HepG2 (cell line): ENCODE measurements around the gene PSMA7. TPM values are rescaled to one million over a fixed set of nuclear protein-coding genes. Genes with fewer than 3 reads are reported as not detected.

Experiments used
- CENPBD1 ChIP-seq: sonication (generic); formaldehyde crosslinking; IDR thresholded peaks from 2 replicates; pipeline ENCODE4 v1.8.0; 2022; ENCODE audit warnings: missing genetic modification reagents, low read depth, mild to moderate bottlenecking, borderline replicate concordance
- EP300 ChIP-seq, 3 experiments: sonication (generic) in 1 of 3; formaldehyde crosslinking in 1 of 3; IDR thresholded peaks; 2 replicates each; pipeline versions ENCODE4 v1.5.1 to v1.6.1; 2011 to 2020; ENCODE audit warnings: low read depth in 2 of 3, low read length in 2 of 3, borderline replicate concordance in 1 of 3, improper control_type of control experiment in 1 of 3, mild to moderate bottlenecking in 1 of 3, missing genetic modification reagents in 1 of 3, moderate library complexity in 1 of 3
- HMG20A ChIP-seq: IDR thresholded peaks from 2 replicates; pipeline ENCODE4 v1.6.1; 2016; ENCODE audit warnings: borderline replicate concordance
- MED1 ChIP-seq: sonication (generic); formaldehyde crosslinking; IDR thresholded peaks from 2 replicates; pipeline ENCODE4 v1.4.0; 2020; ENCODE audit warnings: missing genetic modification reagents
- MYNN ChIP-seq: sonication (generic); formaldehyde crosslinking; IDR thresholded peaks from 2 replicates; pipeline ENCODE4 v1.4.0; 2020; ENCODE audit warnings: mild to moderate bottlenecking, low read depth, missing genetic modification reagents
- REL ChIP-seq: sonication (generic); formaldehyde crosslinking; conservative IDR thresholded peaks from 2 replicates; pipeline ENCODE4 v1.8.0; 2022; ENCODE audit warnings: mild to moderate bottlenecking, missing genetic modification reagents, moderate library complexity
- ZHX2 ChIP-seq, 2 experiments: sonication (generic) in 1 of 2; formaldehyde crosslinking in 1 of 2; IDR thresholded peaks; 2 replicates each; pipeline versions ENCODE4 v1.6.1 to v1.9.0; 2014 to 2022; ENCODE audit warnings: antibody characterized with exemption in 1 of 2, borderline replicate concordance in 1 of 2, inconsistent platforms in 1 of 2, low read depth in 1 of 2, missing genetic modification reagents in 1 of 2
- ZNF234 ChIP-seq: sonication (generic); formaldehyde crosslinking; conservative IDR thresholded peaks from 2 replicates; pipeline ENCODE4 v1.5.1; 2020; ENCODE audit warnings: mild to moderate bottlenecking, missing genetic modification reagents
- ZNF343 ChIP-seq: sonication (generic); formaldehyde crosslinking; IDR thresholded peaks from 2 replicates; pipeline ENCODE4 v1.4.0; 2020; ENCODE audit warnings: mild to moderate bottlenecking, missing genetic modification reagents
- ZNF549 ChIP-seq: sonication (generic); formaldehyde crosslinking; IDR thresholded peaks from 2 replicates; pipeline ENCODE4 v1.5.0; 2020; ENCODE audit warnings: missing genetic modification reagents
- ZNF713 ChIP-seq: sonication (generic); formaldehyde crosslinking; IDR thresholded peaks from 2 replicates; pipeline ENCODE4 v1.4.0; 2020; ENCODE audit warnings: mild to moderate bottlenecking, missing genetic modification reagents
- ZNF841 ChIP-seq: sonication (generic); formaldehyde crosslinking; IDR thresholded peaks from 2 replicates; pipeline ENCODE4 v1.8.1; 2023; ENCODE audit warnings: missing genetic modification reagents, borderline replicate concordance
- polyA plus RNA-seq, 8 experiments: library from polyadenylated mRNA; depleted of rRNA in 3 of 8; stranded (reverse) in 7 of 8; unstranded in 1 of 8; fragments of >200 nt; fragmentation: Illumina TruSeq in 4 of 8; extraction: Trizol in 4 of 8; gene quantifications; 2 replicates each; pipeline versions ENCODE4 v1.2.1 to v1.2.3, GENCODE V29; 2011 to 2016; ENCODE audit warnings: low read depth in 4 of 8, missing spikeins in 1 of 8, mixed read lengths in 1 of 8; ENCODE audit not compliant: insufficient read depth in 1 of 8
- total RNA-seq, 5 experiments: library from RNA; depleted of rRNA; stranded (reverse); fragments of >200 nt; fragmentation: Illumina TruSeq; extraction: Trizol; gene quantifications; 2 replicates each; pipeline ENCODE4 v1.2.3, GENCODE V29; 2016; ENCODE audit warnings: low read depth in 1 of 5
- TF ChIP-seq, protein P1 (sequence below): sonication (generic); formaldehyde crosslinking; IDR thresholded peaks from 2 replicates; pipeline ENCODE4 v1.4.0; 2020; ENCODE audit warnings: missing genetic modification reagents, borderline replicate concordance
- TF ChIP-seq, protein P2 (sequence below): sonication (generic); formaldehyde crosslinking; IDR thresholded peaks from 2 replicates; pipeline ENCODE4 v1.5.0; 2020; ENCODE audit warnings: missing genetic modification reagents

The PSMA7 gene
- total and polyA plus RNA-seq, 2 of the 13 experiments (the other 11 are each of a cell fraction or from before 2014, with no cell fraction given) = 531 to 631 TPM

- TF ChIP-seq, protein P1, sequence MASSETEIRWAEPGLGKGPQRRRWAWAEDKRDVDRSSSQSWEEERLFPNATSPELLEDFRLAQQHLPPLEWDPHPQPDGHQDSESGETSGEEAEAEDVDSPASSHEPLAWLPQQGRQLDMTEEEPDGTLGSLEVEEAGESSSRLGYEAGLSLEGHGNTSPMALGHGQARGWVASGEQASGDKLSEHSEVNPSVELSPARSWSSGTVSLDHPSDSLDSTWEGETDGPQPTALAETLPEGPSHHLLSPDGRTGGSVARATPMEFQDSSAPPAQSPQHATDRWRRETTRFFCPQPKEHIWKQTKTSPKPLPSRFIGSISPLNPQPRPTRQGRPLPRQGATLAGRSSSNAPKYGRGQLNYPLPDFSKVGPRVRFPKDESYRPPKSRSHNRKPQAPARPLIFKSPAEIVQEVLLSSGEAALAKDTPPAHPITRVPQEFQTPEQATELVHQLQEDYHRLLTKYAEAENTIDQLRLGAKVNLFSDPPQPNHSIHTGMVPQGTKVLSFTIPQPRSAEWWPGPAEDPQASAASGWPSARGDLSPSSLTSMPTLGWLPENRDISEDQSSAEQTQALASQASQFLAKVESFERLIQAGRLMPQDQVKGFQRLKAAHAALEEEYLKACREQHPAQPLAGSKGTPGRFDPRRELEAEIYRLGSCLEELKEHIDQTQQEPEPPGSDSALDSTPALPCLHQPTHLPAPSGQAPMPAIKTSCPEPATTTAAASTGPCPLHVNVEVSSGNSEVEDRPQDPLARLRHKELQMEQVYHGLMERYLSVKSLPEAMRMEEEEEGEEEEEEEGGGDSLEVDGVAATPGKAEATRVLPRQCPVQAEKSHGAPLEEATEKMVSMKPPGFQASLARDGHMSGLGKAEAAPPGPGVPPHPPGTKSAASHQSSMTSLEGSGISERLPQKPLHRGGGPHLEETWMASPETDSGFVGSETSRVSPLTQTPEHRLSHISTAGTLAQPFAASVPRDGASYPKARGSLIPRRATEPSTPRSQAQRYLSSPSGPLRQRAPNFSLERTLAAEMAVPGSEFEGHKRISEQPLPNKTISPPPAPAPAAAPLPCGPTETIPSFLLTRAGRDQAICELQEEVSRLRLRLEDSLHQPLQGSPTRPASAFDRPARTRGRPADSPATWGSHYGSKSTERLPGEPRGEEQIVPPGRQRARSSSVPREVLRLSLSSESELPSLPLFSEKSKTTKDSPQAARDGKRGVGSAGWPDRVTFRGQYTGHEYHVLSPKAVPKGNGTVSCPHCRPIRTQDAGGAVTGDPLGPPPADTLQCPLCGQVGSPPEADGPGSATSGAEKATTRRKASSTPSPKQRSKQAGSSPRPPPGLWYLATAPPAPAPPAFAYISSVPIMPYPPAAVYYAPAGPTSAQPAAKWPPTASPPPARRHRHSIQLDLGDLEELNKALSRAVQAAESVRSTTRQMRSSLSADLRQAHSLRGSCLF (CRISPR knock-in tag) = no peak
- TF ChIP-seq MYNN (peak; percentile 88; the same call in 1 of the 2 replicates), ZNF841 (no peak), CENPBD1 (CRISPR knock-in tag) (no peak), ZNF234 (CRISPR knock-in tag) (no peak), MED1 (CRISPR knock-in tag) (no peak), ZNF343 (CRISPR knock-in tag) (no peak), REL (CRISPR knock-in tag) (no peak; the same call in 1 of the 2 replicates), ZNF713 (CRISPR knock-in tag) (0 out of 2 replicates have a peak, but pooled peaks have one; percentile 77), ZNF549 (CRISPR knock-in tag) (no peak), HMG20A (no peak), ZHX2 (IDR thresholded peaks at IDR 0.05; ENCODE audit: low read depth) (no peak), ZHX2 (CRISPR knock-in tag; IDR thresholded peaks at IDR 0.05; ENCODE audit: borderline replicate concordance) (no peak), EP300 (IDR thresholded peaks at IDR 0.05; ENCODE audit: low read depth in 2 of 2, low read length in 2 of 2) (no peak), EP300 (CRISPR knock-in tag; IDR thresholded peaks at IDR 0.05; ENCODE audit: borderline replicate concordance) (no peak)
- TF ChIP-seq, protein P2, sequence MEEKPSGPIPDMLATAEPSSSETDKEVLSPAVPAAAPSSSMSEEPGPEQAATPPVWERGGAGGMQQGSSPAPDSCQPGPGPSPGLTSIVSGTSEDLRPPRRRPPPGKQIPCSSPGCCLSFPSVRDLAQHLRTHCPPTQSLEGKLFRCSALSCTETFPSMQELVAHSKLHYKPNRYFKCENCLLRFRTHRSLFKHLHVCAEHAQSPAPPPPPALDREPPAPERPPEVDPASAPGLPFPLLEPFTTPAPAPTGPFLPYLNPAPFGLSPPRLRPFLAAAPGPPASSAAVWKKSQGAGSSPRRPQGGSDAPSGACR = no peak
Observed at GRCh38 chr20:62141397-62142251, 1.6 kb downstream of the PSMA7 start (continued).
